ENCODE data around the gene NOXO1. TPM values are rescaled to one million over a fixed set of nuclear protein-coding genes. Genes with fewer than 3 reads are reported as not detected.

Gene NOXO1
- total RNA-seq, 6 donors from 2014 or later = 2.1 to 5.4 (median 5.0) TPM; not detected in 1

GRCh38 chr16:1971796-1972489 lies 9.3 kb downstream of the NOXO1 start, which contains the start of gene TBL3:
Gene TBL3, plus strand, starts transcription at chr16:1972053. Its CDS starts 112 bp downstream, at chr16:1972165.
- peaks cover 18 to 33% (median 24%) of the 10 kb centered on the region in 4 donors for H3K4me1 ChIP-seq
- WGBS, 2 donors = 0 to 1% methylated on average over 11 to 64 of the region's 78 CpGs
- DNase-seq = peak; percentile 93 to 99
- H3K36me3 ChIP-seq = peaks cover 11 to 30% (median 29%) of the 10 kb centered on the region in 4 donors
- peak; percentile 93 to 97 for ATAC-seq (ENCODE audit: low FRiP score in 2 of 2)
- H3K4me3 ChIP-seq = peak within 1 kb of the TSS; percentile 84 to 100 (median 98)
- no peaks in the 10 kb centered on the region for H3K27me3 ChIP-seq
- no peaks in the 10 kb centered on the region for H3K9me3 ChIP-seq
- peak within 1 kb of the TSS; percentile 88 to 94 (median 90) for H3K27ac ChIP-seq
- TF ChIP-seq EP300 (IDR thresholded peaks at IDR 0.05) = peak in 1 of 4 donors; percentile 81
- TF ChIP-seq CTCF (IDR thresholded peaks at IDR 0.05) = peak in 2 of 6 experiments; percentile 36 to 48
- TF ChIP-seq POLR2A (IDR thresholded peaks at IDR 0.05) = peak in 3 of 4 donors; percentile 73 to 97 (median 94)
- TF ChIP-seq POLR2AphosphoS5 (IDR thresholded peaks at IDR 0.05) = peak; percentile 100

GRCh38 chr16:1968146-1968953 lies 12.9 kb downstream of the NOXO1 start:
- 82 to 90% methylated on average over 21 to 41 of the region's 41 CpGs for WGBS, 2 donors
- no peak for ATAC-seq (ENCODE audit: low FRiP score in 2 of 2)
- DNase-seq = peak in 1 of 2 donors; percentile 79

GRCh38 chr16:1966460-1966859 lies 14.8 kb downstream of the NOXO1 start, which contains the start of gene RNF151:
Gene RNF151, plus strand, starts transcription at chr16:1966856. Its CDS starts 26 bp downstream, at chr16:1966882.
- ATAC-seq (ENCODE audit: low FRiP score in 2 of 2) = no peak
- H3K9me3 ChIP-seq = no peaks in the 10 kb centered on the region
- peak within 1 kb of the TSS; percentile 85 to 91 (median 88) for H3K4me3 ChIP-seq

More at GRCh38 chr16:1968146-1968953, 12.9 kb downstream of the NOXO1 start:
- Histone ChIP-seq H3K9me3 (no peaks in the 10 kb centered on the region), H3K4me3 (no peak overlapping the region), H3K27me3 (no peaks in the 10 kb centered on the region), H3K36me3 (peaks cover 0 to 7% (median under 1%) of the 10 kb centered on the region in 4 donors), H3K4me1 (peaks cover 28 to 45% (median 32%) of the 10 kb centered on the region in 4 donors), H3K27ac (no peak overlapping the region)
- TF ChIP-seq POLR2A (IDR thresholded peaks at IDR 0.05) = no peak
- TF ChIP-seq EP300 (IDR thresholded peaks at IDR 0.05) = no peak
- no peak for TF ChIP-seq CTCF (IDR thresholded peaks at IDR 0.05)
- no peak for TF ChIP-seq POLR2AphosphoS5 (IDR thresholded peaks at IDR 0.05)

More at GRCh38 chr16:1966460-1966859, 14.8 kb downstream of the NOXO1 start, which contains the start of gene RNF151:
- TF ChIP-seq POLR2A (IDR thresholded peaks at IDR 0.05) (no peak), POLR2AphosphoS5 (IDR thresholded peaks at IDR 0.05) (no peak), CTCF (IDR thresholded peaks at IDR 0.05) (no peak), EP300 (IDR thresholded peaks at IDR 0.05) (no peak)
- Histone ChIP-seq H3K27me3 (no peaks in the 10 kb centered on the region), H3K4me1 (peaks cover 18 to 39% (median 27%) of the 10 kb centered on the region in 4 donors), H3K36me3 (peaks cover 11 to 26% (median 19%) of the 10 kb centered on the region in 4 donors), H3K27ac (peak within 1 kb of the TSS; percentile 98 to 100 (median 98))
- WGBS, 2 donors = 96 to 98% methylated on average over 5 to 6 of the region's 6 CpGs
- DNase-seq = no peak

Data from upper lobe of left lung (tissue), 6 donors.